ENCODE measurements around the gene MIER2. TPM values are rescaled to one million over a fixed set of nuclear protein-coding genes. Genes with fewer than 3 reads are reported as not detected.

MIER2 gene
- polyA plus RNA-seq, 3 donors: 3.6 to 21.9 (median 6.9) TPM

GRCh38 chr19:362683-363082, 18.1 kb upstream of the MIER2 start:
- DNase-seq: no peak
- Mint-ChIP-seq H3K27ac (no peak overlapping the region), H3K36me3 (no peaks in the 10 kb centered on the region), H3K4me1 (peaks cover 2% of the 10 kb centered on the region), H3K9me3 (peaks cover 0 to 18% (median 0%) of the 10 kb centered on the region in 7 donors), H3K27me3 (ENCODE audit: low read depth in 3 of 3) (peaks cover 5 to 16% (median 12%) of the 10 kb centered on the region in 3 donors), H3K4me3 (no peak overlapping the region)
- Histone ChIP-seq H3K27me3 (ENCODE audit: control insufficient read depth in 2 of 2, insufficient read depth in 2 of 2, low read length in 2 of 2) (no peaks in the 10 kb centered on the region), H3K27ac (ENCODE audit: low read depth in 1 of 2, low read length in 2 of 2) (no peak overlapping the region), H3K4me2 (replicated peaks; ENCODE audit: extremely low read depth, low read length, poor library complexity, severe bottlenecking) (no peak overlapping the region), H4K20me1 (ENCODE audit: insufficient read depth, low read length) (no peaks in the 10 kb centered on the region), H3K36me3 (replicated peaks in 1 of 2; ENCODE audit: control insufficient read depth in 1 of 2, insufficient read depth in 2 of 2, low read length in 2 of 2) (no peaks in the 10 kb centered on the region), H3K79me2 (ENCODE audit: insufficient read depth, low read length) (no peaks in the 10 kb centered on the region), H3K4me1 (ENCODE audit: control insufficient read depth in 1 of 2, insufficient read depth in 2 of 2, low read length in 2 of 2) (no peaks in the 10 kb centered on the region), H3K9ac (ENCODE audit: insufficient read depth, low read length, poor library complexity, severe bottlenecking) (no peak overlapping the region), H2AFZ (ENCODE audit: insufficient read depth, low read depth, low read length, poor library complexity, severe bottlenecking) (no peak overlapping the region), H3K9me3 (replicated peaks in 1 of 2; ENCODE audit: control insufficient read depth in 1 of 2, insufficient read depth in 1 of 2, low read length in 2 of 2) (no peaks in the 10 kb centered on the region), H3K4me3 (replicated peaks in 1 of 3; ENCODE audit: low read depth in 2 of 3, low read length in 3 of 3) (no peak overlapping the region)
- 90% methylated on average over 11 of the region's 11 CpGs for WGBS (ENCODE audit: insufficient coverage)
- TF ChIP-seq, protein P1, sequence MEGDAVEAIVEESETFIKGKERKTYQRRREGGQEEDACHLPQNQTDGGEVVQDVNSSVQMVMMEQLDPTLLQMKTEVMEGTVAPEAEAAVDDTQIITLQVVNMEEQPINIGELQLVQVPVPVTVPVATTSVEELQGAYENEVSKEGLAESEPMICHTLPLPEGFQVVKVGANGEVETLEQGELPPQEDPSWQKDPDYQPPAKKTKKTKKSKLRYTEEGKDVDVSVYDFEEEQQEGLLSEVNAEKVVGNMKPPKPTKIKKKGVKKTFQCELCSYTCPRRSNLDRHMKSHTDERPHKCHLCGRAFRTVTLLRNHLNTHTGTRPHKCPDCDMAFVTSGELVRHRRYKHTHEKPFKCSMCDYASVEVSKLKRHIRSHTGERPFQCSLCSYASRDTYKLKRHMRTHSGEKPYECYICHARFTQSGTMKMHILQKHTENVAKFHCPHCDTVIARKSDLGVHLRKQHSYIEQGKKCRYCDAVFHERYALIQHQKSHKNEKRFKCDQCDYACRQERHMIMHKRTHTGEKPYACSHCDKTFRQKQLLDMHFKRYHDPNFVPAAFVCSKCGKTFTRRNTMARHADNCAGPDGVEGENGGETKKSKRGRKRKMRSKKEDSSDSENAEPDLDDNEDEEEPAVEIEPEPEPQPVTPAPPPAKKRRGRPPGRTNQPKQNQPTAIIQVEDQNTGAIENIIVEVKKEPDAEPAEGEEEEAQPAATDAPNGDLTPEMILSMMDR (IDR thresholded peaks at IDR 0.05): no peak
- intact Hi-C loops (cut with micrococcal nuclease): no loop called here

- no peak overlapping the region for H3K4me3 ChIP-seq (replicated peaks in 1 of 3; ENCODE audit: low read depth in 2 of 3, low read length in 3 of 3)
- H3K9ac ChIP-seq (ENCODE audit: insufficient read depth, low read length, poor library complexity, severe bottlenecking): no peak overlapping the region
- H3K4me2 ChIP-seq (replicated peaks; ENCODE audit: extremely low read depth, low read length, poor library complexity, severe bottlenecking): no peak overlapping the region
- WGBS (ENCODE audit: insufficient coverage): 96% methylated on average over 8 of the region's 11 CpGs
- Mint-ChIP-seq H3K9me3 (peaks cover 0 to 18% (median 0%) of the 10 kb centered on the region in 7 donors), H3K4me1 (peaks cover 2% of the 10 kb centered on the region), H3K36me3 (no peaks in the 10 kb centered on the region), H3K27me3 (ENCODE audit: low read depth in 3 of 3) (peaks cover 5 to 11% (median 9%) of the 10 kb centered on the region in 3 donors), H3K4me3 (no peak overlapping the region), H3K27ac (peak overlapping the region in 1 of 7 donors; percentile 68)
- H3K27ac ChIP-seq (ENCODE audit: low read depth in 1 of 2, low read length in 2 of 2): no peak overlapping the region
- no peak for DNase-seq
- H3K27me3 ChIP-seq (ENCODE audit: control insufficient read depth in 2 of 2, insufficient read depth in 2 of 2, low read length in 2 of 2): no peaks in the 10 kb centered on the region
- H4K20me1 ChIP-seq (ENCODE audit: insufficient read depth, low read length): no peaks in the 10 kb centered on the region
- H3K4me1 ChIP-seq (ENCODE audit: control insufficient read depth in 1 of 2, insufficient read depth in 2 of 2, low read length in 2 of 2): no peaks in the 10 kb centered on the region
- no peaks in the 10 kb centered on the region for H3K36me3 ChIP-seq (replicated peaks in 1 of 2; ENCODE audit: control insufficient read depth in 1 of 2, insufficient read depth in 2 of 2, low read length in 2 of 2)
- H2AFZ ChIP-seq (ENCODE audit: insufficient read depth, low read depth, low read length, poor library complexity, severe bottlenecking): no peak overlapping the region
- H3K79me2 ChIP-seq (ENCODE audit: insufficient read depth, low read length): no peaks in the 10 kb centered on the region
- no peaks in the 10 kb centered on the region for H3K9me3 ChIP-seq (replicated peaks in 1 of 2; ENCODE audit: control insufficient read depth in 1 of 2, insufficient read depth in 1 of 2, low read length in 2 of 2)
- intact Hi-C loops (cut with micrococcal nuclease): no loop called here
- TF ChIP-seq, protein P1 (IDR thresholded peaks at IDR 0.05): no peak
Measured at GRCh38 chr19:362154-362553, 17.6 kb upstream of the MIER2 start.

Data from CD14-positive monocyte (primary cell).